Colonic mucosa (tissue), 4 donors: Measurements from ENCODE around the gene LCE1E. TPM values are rescaled to one million over a fixed set of nuclear protein-coding genes. Genes with fewer than 3 reads are reported as not detected.

ENCODE experiments used
- DNase-seq: peaks from one replicate; pipeline ENCODE4 v3.0.0-alpha.2; 2020
- H3K27ac ChIP-seq: fragments of 200-600 bp; one replicate; pipeline ENCODE4 v1.8.0; 2021
- H3K27me3 ChIP-seq: fragments of 200-600 bp; one replicate; pipeline ENCODE4 v1.8.0; 2021
- H3K36me3 ChIP-seq: fragments of 200-600 bp; one replicate; pipeline ENCODE4 v1.8.0; 2021
- H3K4me1 ChIP-seq: fragments of 200-600 bp; one replicate; pipeline ENCODE4 v1.8.0; 2021; ENCODE audit warnings: mild to moderate bottlenecking
- H3K4me3 ChIP-seq: fragments of 200-600 bp; one replicate; pipeline ENCODE4 v1.8.0; 2021
- H3K9ac ChIP-seq, 2 donors: one replicate each; pipeline ENCODE4 v1.7.0; 2013; ENCODE audit warnings: control low read depth in 2 of 2, low read depth in 2 of 2, low read length in 2 of 2
- H3K9me3 ChIP-seq: fragments of 200-600 bp; one replicate; pipeline ENCODE4 v1.8.0; 2021
- CTCF ChIP-seq: fragments of 200-600 bp; IDR thresholded peaks from one replicate; pipeline ENCODE4 v1.8.0; 2022; ENCODE audit warnings: antibody characterized with exemption, mild to moderate bottlenecking
- intact Hi-C: fragments of 100-400 bp; cut with DNase I; formaldehyde crosslinking; loops from one replicate; pipeline ENCODE4 v1.14.1; 2022
- total RNA-seq, 2 donors: library from RNA; stranded (reverse); fragmentation: NEBNext Ultra II Directional in 1 of 2; extraction: Animal tissue kit (Norgen Biotek cat#: 25700) in 1 of 2; gene quantifications; one replicate each; pipeline ENCODE4 v1.2.1, GENCODE V29; 2021
- donor health status: healthy.
- donor health status: DM: no; HTN: no; CAD: no.
- donor health status: DM: no; HTN: no; CAD: no.

The LCE1E gene
- total RNA-seq, 2 donors from 2014 or later: not detected

GRCh38 chr1:152777510-152778137, 8.4 kb upstream of the LCE1E start:
- no peaks in the 10 kb centered on the region for H3K27me3 ChIP-seq
- no peak overlapping the region for H3K27ac ChIP-seq
- H3K4me3 ChIP-seq: no peak overlapping the region
- H3K36me3 ChIP-seq: no peaks in the 10 kb centered on the region
- TF ChIP-seq CTCF: no peak
- H3K4me1 ChIP-seq: no peaks in the 10 kb centered on the region
- no peak for DNase-seq
- no peaks in the 10 kb centered on the region for H3K9me3 ChIP-seq
- intact Hi-C loops: no loop called here
- no peak overlapping the region for H3K9ac ChIP-seq

GRCh38 chr1:152783095-152783494, 3.0 kb upstream of the LCE1E start:
- intact Hi-C loops: no loop called here

GRCh38 chr1:152795686-152796085, 9.6 kb downstream of the LCE1E start:
- intact Hi-C loops: no loop called here
- Histone ChIP-seq H3K4me1 (no peaks in the 10 kb centered on the region), H3K9me3 (no peaks in the 10 kb centered on the region), H3K9ac (no peak overlapping the region), H3K27ac (no peak overlapping the region), H3K4me3 (no peak overlapping the region), H3K27me3 (no peaks in the 10 kb centered on the region), H3K36me3 (no peaks in the 10 kb centered on the region)
- TF ChIP-seq CTCF: no peak
- DNase-seq: no peak

More at GRCh38 chr1:152783095-152783494, 3.0 kb upstream of the LCE1E start:
- no peak overlapping the region for H3K27ac ChIP-seq
- H3K9me3 ChIP-seq: no peaks in the 10 kb centered on the region
- TF ChIP-seq CTCF: no peak
- no peaks in the 10 kb centered on the region for H3K4me1 ChIP-seq
- H3K36me3 ChIP-seq: no peaks in the 10 kb centered on the region
- no peak overlapping the region for H3K9ac ChIP-seq
- no peak for DNase-seq
- no peak overlapping the region for H3K4me3 ChIP-seq
- no peaks in the 10 kb centered on the region for H3K27me3 ChIP-seq

GRCh38 chr1:152796421-152796820, 10.4 kb downstream of the LCE1E start, which contains the start of gene LCE1D:
Gene LCE1D, plus strand, starts transcription at chr1:152796721. Its CDS starts 1,074 bp downstream, at chr1:152797795.
- no peak within 1 kb of the TSS for H3K27ac ChIP-seq
- H3K36me3 ChIP-seq: no peaks in the 10 kb centered on the region
- no peak for DNase-seq
- no peak for TF ChIP-seq CTCF
- H3K9ac ChIP-seq: no peak within 1 kb of the TSS
- no peaks in the 10 kb centered on the region for H3K27me3 ChIP-seq
- H3K4me1 ChIP-seq: no peaks in the 10 kb centered on the region
- no peaks in the 10 kb centered on the region for H3K9me3 ChIP-seq
- H3K4me3 ChIP-seq: no peak within 1 kb of the TSS
- intact Hi-C loops: no loop called here

GRCh38 chr1:152801333-152801732, 15.3 kb downstream of the LCE1E start:
- no peaks in the 10 kb centered on the region for H3K4me1 ChIP-seq
- intact Hi-C loops: no loop called here
- no peak overlapping the region for H3K4me3 ChIP-seq
- no peak for DNase-seq
- H3K27me3 ChIP-seq: no peaks in the 10 kb centered on the region
- H3K27ac ChIP-seq: no peak overlapping the region
- no peaks in the 10 kb centered on the region for H3K36me3 ChIP-seq
- H3K9me3 ChIP-seq: no peaks in the 10 kb centered on the region
- no peak overlapping the region for H3K9ac ChIP-seq
- no peak for TF ChIP-seq CTCF
